HG03108 (cell line): Measurements from ENCODE around the gene ACP7.
A peak's percentile ranks its signal among the peaks of the same experiment; 100 is the strongest.
"Not testable (repeated sequence)": the region's sequence is repeated elsewhere in the genome, so short reads cannot be mapped to it uniquely, and the experiment has no call there.

ENCODE experiments used
- ATAC-seq: cut with Tn5 transposase; IDR thresholded peaks from one replicate; pipeline ENCODE4 v1.9.1; 2021; ENCODE audit warnings: moderate library complexity; ENCODE audit not compliant: unreplicated experiment

ACP7 gene

DNA sequence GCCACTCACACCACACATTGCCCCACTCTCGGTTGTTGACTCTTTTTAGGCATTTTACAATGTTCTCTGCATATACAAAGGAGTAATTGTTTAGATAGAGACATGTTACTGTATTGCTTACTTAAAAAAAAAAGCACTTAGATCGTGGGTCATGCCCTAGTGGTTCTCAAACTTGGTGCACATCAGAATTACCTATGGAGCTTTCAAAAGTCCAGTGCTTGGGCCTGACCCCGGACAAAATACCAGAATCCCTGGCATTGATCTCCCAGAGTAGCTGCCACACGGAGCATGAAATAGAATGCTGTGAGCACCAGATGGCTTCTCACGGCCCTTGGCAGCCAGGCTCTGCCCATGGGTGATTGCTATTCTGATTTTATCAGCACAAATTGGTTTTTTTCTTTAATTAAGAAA, 20.0 kb downstream of the ACP7 start:
- no peak for ATAC-seq

DNA sequence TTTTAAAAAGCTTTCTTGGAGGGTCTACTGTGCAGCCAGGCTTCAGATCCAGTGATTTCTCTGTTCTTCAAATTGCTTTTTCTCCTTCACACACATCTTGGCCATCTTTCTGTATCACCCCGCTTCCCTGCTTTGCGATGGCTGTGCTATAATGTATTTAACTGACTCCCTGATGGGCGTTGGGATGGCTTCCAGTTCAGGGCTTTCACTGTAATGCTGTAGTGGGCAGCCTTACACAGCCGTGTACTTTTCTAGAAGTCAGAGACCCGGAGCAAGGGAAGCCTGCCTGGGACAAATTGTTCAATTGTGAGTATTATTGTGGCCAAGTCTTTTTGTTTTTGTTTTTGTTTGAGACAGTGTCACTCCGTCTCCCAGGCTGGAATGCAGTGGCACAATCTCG, 22.0 kb downstream of the ACP7 start:
- no peak for ATAC-seq

DNA sequence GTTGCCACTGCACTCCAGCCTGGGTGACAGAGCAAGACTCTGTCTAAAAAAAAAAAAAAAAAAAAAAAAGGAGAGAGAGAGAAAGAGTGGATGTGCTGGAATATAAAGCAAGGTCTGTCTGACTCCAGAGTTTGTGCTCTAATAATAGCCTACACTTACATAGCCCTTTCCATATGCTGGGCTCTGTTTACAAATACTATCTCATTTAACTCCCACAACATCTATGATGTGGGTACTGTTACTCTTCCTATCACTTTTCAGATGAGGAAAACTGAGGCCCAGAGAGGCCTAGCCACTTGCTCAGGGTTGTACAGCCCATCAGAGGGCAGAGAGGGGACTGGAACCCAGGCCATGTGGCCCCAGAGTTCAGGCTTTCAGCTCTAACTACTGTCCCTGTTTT, 25.5 kb downstream of the ACP7 start:
- ATAC-seq = no peak

DNA sequence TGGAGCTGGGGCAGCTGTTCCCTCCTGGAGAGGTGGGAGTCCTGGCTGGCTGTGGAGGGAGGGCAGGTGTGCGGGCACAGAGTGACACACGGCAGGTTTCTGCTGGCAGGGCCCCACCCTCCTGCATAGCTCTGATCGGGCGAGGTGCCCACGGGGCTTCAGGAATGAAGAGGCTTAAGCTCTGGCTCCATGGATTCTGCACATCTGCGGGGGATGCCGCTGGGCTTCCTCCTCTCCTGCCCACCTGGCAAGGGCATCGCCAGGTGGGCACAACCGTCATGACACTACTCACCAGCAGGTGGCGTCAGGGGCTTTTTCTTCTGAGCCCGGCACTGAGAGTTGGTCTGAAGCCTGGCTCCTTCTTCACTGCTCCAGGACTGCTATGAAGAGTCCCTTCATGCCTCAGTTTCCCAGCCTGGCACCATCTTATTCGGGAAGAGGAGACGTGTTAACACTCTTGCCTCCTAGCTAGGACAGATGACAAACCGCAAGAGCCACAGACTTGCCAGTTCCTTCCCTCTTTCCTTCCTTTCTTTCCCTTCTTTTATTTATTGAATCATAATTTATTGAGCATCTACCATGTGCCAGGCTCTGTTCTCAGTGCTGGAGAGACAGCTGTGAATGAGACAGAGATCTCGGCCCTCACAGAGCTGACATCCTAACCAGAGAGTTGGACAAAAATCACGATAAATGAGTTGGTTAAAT, 26.2 kb downstream of the ACP7 start:
- no peak for ATAC-seq

DNA sequence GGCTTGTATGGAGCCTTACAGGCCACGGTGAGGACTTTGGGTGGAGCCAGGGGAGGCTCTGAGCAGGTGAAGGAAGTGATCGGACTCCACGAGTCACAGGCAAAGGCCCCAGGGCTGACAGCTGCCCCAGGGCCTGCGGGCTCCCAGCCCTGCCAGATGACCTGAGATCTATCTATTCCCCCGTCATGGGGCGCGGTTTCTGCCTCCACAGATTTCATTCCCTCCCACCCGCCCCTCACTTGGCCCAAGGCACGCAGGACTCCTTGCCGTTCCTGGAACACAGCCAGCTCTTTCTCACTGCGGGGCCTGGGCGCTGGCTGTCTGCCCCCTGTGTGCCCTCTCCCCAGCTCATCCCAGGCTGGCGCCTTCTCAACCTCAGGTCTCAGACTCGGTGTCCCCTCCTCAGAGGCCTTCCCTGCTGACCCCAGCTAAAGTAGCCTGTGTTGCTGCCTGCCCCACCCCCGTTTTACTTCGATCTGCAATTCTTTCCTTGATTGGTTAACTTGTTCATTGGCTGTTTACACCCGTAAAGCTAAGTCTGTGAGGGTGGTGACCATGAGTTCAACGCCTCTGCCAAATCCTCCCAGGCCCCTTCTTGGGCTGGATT, 27.5 kb downstream of the ACP7 start:
- ATAC-seq = no peak

DNA sequence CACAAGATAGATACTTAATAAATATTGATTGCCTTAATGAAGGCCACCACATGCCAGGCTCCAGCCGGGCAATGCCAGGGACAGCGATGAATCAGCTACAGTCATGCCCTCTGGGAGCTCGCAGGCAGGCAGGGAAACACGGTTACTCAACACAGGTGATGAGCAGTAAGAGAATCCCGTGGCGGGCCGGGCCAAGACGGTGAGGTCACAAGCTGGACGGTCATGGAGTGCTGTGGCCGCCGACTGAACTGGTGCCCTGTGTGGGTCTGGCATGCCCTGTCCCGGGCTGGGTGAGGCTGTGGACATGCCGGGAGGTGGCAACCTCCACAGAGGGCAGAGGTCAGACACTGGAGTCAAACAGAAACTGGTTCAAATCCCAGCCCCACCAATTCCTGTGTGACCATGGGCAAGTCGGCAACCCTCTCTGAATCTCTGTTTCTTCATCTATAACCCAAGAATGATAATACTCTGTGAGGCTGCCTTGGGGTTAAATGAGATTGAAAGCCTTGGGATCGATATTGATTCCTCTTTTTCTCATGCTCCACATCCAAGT, 28.2 kb downstream of the ACP7 start:
- no peak for ATAC-seq

DNA sequence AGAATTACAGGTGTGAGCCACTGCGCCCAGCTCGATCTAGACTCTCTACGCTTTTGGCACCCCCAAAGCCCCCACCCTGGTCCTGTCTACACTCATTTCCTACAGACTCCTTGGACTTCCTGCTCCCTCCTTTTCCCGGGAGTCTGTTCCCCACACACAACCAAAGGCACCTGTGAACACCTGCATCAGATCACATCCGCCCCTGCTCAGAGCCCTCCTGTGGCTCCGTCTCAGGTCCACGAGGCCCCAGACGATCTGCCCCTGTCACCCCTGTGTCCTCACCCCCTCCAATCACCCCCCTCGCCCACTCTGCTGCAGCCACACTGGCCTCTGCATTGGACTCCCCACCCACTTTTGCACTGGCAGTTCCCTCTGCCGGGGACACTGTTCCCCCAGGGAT, 29.0 kb downstream of the ACP7 start:
- ATAC-seq = no peak

DNA sequence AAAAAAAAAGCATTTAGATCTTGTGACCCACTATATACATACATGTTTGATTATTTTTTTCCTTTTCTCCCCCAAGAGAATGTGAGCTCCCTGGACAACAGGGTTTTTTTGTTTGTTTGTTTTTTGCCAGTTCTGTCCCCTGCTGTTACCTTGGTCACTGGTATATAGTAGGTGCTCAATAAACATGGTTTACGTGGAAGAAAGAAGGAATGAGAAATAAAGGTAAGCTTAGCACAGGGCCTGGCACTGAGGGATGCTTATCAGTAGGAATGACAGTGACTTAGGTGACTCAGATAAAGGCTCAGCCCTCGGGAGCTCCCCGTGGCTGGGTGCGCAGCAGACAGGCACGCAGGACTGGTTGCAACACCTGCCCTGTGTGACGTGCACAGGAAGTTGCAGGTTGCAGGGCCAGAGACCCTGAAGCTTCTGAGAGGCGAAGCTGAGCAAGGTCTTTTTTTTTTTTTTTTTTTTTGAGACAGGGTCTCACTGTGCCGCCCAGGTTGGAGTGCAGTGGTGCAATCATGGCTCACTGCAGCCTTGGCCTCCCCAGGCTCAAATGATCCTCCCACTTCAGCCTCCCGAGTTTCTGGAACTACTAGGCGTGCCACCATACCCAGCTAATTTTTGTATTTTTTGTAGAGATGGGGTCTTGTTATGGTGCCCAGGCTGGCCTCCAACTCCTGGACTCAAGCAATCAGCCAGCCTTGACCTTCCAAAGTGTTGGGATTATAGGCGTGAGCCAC, 31.1 kb downstream of the ACP7 start:
- no peak for ATAC-seq

DNA sequence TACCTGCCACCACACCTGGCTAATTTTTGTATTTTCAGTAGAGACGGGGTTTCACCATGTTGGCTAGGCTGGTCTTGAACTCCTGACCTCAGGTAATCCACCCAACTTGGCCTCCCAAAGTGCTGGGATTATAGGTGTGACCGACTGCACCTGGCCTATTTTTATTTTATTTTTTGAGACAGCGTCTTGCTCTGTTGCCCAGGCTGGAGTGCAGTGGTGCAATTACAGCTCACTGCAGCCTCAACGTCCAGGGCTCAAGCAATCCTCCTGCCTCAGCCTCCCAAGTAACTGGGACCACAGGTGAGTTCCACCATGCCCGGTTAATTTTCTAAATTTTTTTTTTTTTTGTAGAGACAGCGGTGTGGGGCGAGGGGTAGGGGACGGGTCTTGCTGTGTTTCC, 32.9 kb downstream of the ACP7 start:
- not testable (repeated sequence) for ATAC-seq

DNA sequence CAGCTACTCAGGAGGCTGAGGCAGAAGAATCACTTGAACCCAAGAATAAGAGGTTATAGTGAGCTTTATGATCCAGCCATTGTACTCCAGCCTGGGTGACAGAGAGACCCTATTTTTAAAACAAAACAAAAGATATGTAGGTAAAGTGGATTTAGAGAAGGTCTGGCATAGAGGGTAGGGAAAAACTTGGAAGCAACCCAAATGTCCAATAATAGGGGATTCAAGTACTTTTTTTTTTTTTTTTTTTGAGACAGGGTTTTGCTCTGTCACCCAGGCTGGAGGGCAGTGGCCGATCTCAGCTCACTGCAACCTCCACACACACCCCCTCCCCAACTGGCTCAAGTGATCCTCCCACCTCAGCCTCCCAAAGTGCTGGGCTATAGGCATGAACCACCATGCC, 35.7 kb downstream of the ACP7 start:
- no peak for ATAC-seq

DNA sequence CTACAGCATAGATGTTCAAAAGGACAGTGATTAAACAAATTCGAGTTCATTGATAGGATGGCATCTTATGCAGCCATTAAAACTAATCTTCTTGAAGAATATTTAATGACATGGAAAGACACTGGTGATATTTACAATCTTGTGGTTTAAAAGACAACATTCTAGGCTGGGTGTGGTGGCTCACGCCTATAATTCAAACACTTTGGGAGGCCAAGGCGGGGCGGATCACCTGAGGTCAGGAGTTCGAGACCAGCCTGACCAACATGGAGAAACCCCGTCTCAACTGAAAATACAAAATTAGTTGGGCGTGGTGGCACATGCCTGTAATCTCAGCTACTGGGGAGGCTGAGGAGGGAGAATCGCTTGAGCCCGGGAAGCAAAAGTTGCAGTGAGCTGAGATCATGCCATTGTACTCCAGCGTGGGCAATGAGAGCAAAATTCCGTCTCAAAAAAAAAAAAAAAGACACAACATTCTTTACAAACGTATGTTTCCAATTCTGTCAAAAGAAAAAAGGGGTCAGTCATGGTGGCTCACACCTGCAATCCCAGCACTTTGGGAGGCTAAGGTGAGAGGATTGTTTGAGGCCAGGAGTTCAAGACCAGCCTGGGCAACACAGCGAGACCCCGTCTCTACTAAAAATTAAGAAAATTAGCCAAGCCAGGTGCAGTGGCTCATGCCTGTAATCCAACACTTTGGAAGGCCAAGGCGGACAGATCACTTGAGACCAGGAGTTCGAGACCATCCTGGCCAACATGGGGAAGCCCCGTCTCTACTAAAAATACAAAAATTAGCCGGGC, 39.0 kb downstream of the ACP7 start:
- no peak for ATAC-seq

DNA sequence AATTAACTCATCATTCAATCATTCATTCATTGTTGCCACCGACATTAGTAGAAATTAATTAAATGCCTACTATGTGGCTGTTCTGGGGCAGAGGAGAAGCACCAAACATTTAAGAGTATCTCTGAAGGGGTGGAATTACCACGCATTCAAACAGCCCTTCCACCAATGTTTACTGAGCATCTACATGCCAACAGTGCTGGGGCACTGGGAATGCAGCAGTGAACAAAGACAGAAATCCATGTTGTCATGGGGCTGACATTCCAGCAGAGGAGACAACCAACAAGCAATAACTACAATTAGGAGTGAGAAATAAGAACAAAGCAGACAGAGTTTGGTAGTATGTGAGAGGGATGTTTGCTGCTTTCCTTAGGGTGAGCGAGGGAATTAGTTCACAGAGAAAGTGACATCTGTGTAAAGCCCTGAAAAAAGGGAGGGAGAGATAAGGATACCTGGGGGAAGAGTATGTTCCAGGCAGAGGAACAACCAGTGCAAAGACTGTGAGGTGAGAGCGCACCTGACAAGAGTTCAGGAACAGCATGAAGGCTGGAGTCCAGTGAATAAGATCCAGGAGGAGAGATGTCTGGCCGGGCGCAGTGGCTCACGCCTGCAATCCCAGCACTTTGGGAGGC, 40.1 kb downstream of the ACP7 start:
- ATAC-seq = no peak

DNA sequence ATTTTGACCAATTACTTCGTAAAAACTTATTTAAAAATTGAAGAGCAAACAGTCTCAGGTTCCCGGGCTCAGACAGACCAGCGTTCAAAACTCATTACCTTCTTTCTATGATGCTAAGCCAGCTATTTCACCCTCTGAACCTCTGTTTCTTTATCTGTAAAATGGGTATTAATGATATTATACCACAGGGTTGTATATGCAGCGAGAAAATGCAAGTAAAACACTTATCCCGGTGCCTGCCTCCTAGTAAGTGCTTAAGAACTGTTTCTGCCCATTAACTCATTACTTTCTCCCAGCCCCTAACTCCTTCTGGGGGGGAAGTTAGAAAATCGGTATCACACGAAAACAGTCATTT, 41.0 kb downstream of the ACP7 start:
- no peak for ATAC-seq

DNA sequence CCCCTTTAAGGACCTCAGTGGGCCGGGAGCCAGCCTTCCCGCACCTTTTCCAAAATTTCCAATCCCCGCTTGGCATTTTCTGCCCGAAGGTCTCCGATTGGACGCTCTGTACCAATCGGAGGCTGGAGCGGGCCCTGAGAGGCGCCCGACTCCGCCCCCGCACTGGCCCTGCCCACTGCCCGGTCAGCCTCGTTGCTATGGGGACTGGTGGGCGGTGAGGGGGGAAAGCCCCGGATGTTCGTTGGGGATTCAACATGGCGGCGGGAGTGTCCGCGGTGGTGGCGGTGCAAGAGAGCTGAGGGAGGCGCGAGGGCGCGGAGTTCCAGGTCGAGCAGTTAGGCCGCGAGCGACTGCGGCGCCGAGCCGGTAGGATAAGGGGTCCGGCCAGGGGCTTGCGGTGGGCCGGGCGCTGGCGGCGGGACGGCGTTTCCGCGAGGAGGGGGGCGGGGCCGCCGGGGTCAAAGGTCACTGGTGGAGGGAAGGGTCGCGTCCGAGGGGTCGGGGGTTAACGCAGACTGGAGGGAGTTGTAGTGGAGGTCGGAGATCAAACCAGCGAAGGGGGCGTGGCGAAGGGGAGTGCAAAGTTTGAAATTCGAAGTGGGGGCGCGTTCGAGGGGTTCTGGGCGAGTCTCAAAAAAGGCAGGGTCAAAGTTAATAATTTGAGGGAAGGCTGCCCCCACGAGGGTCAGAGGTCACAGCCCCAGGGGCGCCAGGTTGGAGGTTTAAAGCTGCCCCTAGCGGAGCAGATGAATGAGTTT, 41.6 kb downstream of the ACP7 start, which contains the start of gene PAK4:
PAK4 (plus strand) TSS at position 233 of the 758 bp plus-strand sequence. CDS start 43,768 bp downstream, outside the sequence.
- ATAC-seq = peak; percentile 83

DNA sequence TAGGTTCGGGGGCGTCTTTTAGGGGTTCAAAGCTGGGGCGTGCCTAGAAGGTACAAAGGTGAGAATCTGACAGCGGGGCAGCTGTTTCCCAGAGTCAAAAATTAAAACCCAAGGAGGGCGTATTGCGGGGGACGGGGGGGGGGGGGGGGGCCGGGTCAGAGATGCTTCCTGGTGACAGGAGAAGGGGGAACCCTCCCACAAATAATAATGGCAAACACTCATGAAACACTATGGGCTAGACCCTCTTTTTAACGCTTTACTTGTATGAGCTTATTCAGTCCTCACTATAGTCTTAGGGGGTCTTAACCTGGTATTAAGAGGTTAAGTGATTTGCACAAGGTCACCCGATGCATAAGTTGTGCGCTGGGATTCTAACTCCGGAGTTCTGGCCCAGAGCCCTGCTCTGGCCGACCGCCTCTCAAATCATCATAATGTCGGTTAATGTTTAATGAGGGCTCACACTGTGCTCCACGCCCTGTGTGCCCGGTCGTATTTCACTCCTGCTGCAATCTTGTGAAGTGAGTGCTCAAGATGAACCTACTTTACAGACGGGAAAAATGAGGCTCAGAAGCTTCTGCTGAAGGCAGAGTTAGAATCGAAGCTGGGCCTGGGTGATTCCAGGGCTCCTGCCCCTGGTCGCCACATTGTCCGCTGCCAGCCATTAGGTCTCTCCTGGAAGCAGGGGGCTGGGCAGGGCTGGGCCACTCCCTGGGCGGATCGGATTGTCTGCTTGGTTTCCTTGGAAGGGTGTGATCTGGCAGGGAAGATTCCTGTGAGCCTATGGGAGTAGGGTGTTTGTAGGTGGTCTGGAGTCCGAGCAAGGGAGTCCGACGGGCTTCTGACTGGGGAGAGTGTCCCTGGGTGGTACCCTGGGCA, 42.4 kb downstream of the ACP7 start:
- no peak for ATAC-seq

DNA sequence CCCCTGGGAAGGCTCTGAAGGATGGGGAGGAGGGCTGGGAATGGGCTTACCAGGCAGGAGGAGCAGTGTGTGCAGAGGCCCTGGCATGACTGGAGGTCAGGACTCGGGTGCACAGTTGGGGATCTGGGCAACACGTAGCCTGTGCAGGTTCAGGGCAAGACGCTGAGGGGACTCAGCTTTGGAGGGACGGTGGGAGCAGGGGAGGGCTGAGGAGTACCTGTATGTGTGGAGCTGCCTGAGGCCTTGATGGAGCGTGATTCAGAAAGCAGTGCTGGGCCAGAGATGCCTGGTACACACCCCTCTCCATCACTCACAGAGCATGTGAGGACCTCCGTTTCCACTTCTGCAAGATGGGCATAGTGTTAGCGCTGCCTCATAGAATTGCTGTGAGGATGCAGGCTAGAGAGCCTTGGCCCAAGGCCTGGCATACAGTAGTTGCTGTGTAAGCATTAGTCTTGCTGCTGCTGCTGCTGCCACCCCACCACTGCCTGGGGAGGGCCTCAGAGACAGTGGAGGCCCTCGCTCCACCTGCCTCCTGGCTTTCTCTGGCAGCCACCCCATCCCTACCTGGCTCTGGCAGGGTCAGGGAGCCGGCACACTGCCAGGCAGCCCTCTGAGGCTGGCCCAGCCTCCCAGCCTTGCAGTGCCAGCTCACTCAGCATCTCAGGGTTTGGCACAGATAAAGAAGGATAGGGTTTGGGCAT, 43.8 kb downstream of the ACP7 start:
- no peak for ATAC-seq

DNA sequence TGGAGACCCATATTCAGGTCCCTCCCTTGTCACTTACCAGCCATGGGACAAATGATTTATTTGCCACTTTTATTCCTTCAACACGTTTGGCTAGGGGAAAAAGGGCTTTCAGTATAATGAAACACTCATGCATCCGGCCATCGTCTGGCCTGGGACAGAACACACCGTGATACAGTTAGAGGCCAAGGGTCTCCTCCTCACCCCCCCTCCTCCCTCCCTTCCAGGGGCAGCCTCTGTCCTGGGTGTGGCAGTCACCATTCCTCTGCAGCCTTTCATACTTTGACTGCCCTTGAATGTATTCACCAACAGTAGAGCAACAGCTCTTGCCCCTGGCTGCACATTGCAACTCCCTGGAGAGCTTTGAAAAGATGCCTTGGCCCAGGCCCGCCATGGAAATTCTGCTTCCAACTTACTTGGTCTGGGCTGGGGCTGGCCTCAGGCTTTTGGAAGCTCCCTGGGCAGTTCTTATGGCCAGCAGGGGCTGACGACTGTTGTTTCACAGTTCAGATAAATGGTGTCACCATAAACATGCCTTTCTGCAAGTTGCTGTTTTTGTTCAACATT, 44.4 kb downstream of the ACP7 start:
- ATAC-seq = no peak

DNA sequence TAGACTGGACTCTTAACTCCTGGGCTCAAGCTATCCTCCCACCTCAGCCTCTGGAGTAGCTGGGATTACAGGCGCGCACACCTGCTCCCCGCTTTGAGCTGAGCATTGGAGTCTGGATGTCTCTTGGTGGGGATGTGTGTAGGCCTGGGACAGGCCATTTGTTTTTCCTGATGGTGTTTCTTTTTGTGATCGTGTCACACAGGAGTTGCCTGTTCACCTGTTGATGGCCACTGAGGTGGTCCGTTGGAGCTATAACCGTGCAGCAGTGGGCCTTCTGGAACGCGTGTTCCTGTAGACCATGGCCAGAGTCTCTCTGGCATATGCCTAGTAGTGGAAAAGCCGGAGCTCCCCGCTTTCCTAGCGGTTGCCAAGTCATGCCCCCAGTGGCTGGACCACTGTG, 44.9 kb downstream of the ACP7 start:
- ATAC-seq = no peak
